Lower leg skin (tissue), 3 donors: Measurements from ENCODE around the gene GOLGA8T.
"Not testable (repeated sequence)": the region's sequence is repeated elsewhere in the genome, so short reads cannot be mapped to it uniquely, and the experiment has no call there.

ENCODE experiments used
- POLR2A ChIP-seq, 2 donors: fragments of 450-650 bp; IDR thresholded peaks; one replicate each; pipeline ENCODE4 v1.6.1; 2016 to 2017; ENCODE audit warnings: antibody characterized with exemption in 2 of 2, mild to moderate bottlenecking in 1 of 2, moderate library complexity in 1 of 2
- TF ChIP-seq, protein P1 (sequence below), 3 donors: fragments of 450-650 bp; IDR thresholded peaks; one replicate each; pipeline ENCODE4 v1.5.1; 2016; ENCODE audit warnings: antibody characterized with exemption in 3 of 3, mild to moderate bottlenecking in 3 of 3, moderate library complexity in 2 of 3

DNA sequence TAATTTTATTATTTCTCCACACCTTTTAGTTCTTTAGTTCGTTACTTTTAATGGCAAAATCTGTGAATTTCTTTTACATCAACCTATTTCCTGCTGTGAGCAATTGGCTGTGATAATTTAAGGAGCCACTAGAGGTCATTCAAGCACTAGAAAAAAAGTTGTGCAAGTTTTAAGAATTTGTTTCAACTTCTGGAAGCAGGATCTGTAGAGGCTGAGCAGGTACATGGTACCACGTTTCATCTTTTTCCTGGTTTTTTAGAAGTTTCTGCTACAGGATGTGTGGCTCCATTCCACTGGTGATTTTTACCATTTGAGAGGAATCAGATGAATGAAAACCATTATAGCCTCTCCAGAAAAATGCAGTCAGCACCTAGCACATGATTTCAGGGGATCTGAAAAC lies 4.8 kb upstream of the GOLGA8T start:
- not testable (repeated sequence) for TF ChIP-seq POLR2A (IDR thresholded peaks at IDR 0.05)
- TF ChIP-seq, protein P1, sequence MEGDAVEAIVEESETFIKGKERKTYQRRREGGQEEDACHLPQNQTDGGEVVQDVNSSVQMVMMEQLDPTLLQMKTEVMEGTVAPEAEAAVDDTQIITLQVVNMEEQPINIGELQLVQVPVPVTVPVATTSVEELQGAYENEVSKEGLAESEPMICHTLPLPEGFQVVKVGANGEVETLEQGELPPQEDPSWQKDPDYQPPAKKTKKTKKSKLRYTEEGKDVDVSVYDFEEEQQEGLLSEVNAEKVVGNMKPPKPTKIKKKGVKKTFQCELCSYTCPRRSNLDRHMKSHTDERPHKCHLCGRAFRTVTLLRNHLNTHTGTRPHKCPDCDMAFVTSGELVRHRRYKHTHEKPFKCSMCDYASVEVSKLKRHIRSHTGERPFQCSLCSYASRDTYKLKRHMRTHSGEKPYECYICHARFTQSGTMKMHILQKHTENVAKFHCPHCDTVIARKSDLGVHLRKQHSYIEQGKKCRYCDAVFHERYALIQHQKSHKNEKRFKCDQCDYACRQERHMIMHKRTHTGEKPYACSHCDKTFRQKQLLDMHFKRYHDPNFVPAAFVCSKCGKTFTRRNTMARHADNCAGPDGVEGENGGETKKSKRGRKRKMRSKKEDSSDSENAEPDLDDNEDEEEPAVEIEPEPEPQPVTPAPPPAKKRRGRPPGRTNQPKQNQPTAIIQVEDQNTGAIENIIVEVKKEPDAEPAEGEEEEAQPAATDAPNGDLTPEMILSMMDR (IDR thresholded peaks at IDR 0.05): not testable (repeated sequence)
